Left kidney (tissue), 1 donor: Measurements from ENCODE around the gene HAP1. TPM values are rescaled to one million over a fixed set of nuclear protein-coding genes. Genes with fewer than 3 reads are reported as not detected.

ENCODE experiments used
- polyA plus RNA-seq: library from polyadenylated mRNA; unstranded; fragments of 120-200 nt; gene quantifications from one replicate; pipeline ENCODE4 v1.2.1, GENCODE V29; 2013; ENCODE audit not compliant: insufficient read length

Gene HAP1
- polyA plus RNA-seq, 1 donor = 1.3 TPM

Other genes starting within 250 kb of the HAP1 start
- not detected for gene KRT36, start 244.7 kb downstream of the HAP1 start, polyA plus RNA-seq
- gene KRT13, start 229.0 kb downstream of the HAP1 start, polyA plus RNA-seq = 0.25 TPM
- 1.8 TPM for gene KRT15, start 215.8 kb downstream of the HAP1 start, polyA plus RNA-seq
- gene KRT19, start 206.3 kb downstream of the HAP1 start, polyA plus RNA-seq = 142 TPM
- not detected for gene KRT9, start 162.6 kb downstream of the HAP1 start, polyA plus RNA-seq
- not detected for gene KRT14, start 147.7 kb downstream of the HAP1 start, polyA plus RNA-seq
- not detected for gene KRT16, start 121.9 kb downstream of the HAP1 start, polyA plus RNA-seq
- 1.1 TPM for gene KRT17, start 110.1 kb downstream of the HAP1 start, polyA plus RNA-seq
- gene EIF1, start 45.8 kb downstream of the HAP1 start, polyA plus RNA-seq = 702 TPM
- not detected for gene GAST, start 22.3 kb downstream of the HAP1 start, polyA plus RNA-seq
- 163 TPM for gene JUP, start 52.1 kb upstream of the HAP1 start, polyA plus RNA-seq
- 37.8 TPM for gene P3H4, start 77.3 kb upstream of the HAP1 start, polyA plus RNA-seq
- 148 TPM for gene FKBP10, start 78.4 kb upstream of the HAP1 start, polyA plus RNA-seq
- 93.8 TPM for gene NT5C3B, start 101.6 kb upstream of the HAP1 start, polyA plus RNA-seq
- gene KLHL10, start 103.2 kb upstream of the HAP1 start, polyA plus RNA-seq = 0.50 TPM
- gene KLHL11, start 130.8 kb upstream of the HAP1 start, polyA plus RNA-seq = 12.4 TPM
- 86.0 TPM for gene ACLY, start 184.3 kb upstream of the HAP1 start, polyA plus RNA-seq
- 8.7 TPM for gene ODAD4, start 196.0 kb upstream of the HAP1 start, polyA plus RNA-seq
- gene CNP, start 232.2 kb upstream of the HAP1 start, polyA plus RNA-seq = 62.5 TPM